ENCODE measurements around the gene PPM1L.
A peak's percentile ranks its signal among the peaks of the same experiment; 100 is the strongest.

- TF ChIP-seq EZH2 (IDR thresholded peaks at IDR 0.05; ENCODE audit: low read length): no peak
- TF ChIP-seq CTCF (optimal IDR thresholded peaks at IDR 0.05 in 1 of 3, IDR thresholded peaks at IDR 0.05 in 1 of 3, conservative IDR thresholded peaks at IDR 0.05 in 1 of 3; ENCODE audit: extremely low read depth in 1 of 3, insufficient read depth in 2 of 3, low read length in 3 of 3): peak in 2 of 3 experiments; percentile 28 to 38
Observed at GRCh38 chr3:160720123-160720746, 35.8 kb upstream of the PPM1L start.

Measured in keratinocyte (primary cell).